Ishikawa (cell line): ENCODE data around the gene THAP4.

Experiments
- CEBPB ChIP-seq: IDR thresholded peaks from 2 replicates; pipeline ENCODE4 v1.6.1; 2012
- CREB1 ChIP-seq: IDR thresholded peaks from 2 replicates; pipeline ENCODE4 v1.6.1; 2012; ENCODE audit warnings: low read depth
- EGR1 ChIP-seq: IDR thresholded peaks from 2 replicates; pipeline ENCODE4 v1.6.1; 2012
- EP300 ChIP-seq: IDR thresholded peaks from 2 replicates; pipeline ENCODE4 v1.6.1; 2012; ENCODE audit warnings: borderline replicate concordance
- FOXM1 ChIP-seq: IDR thresholded peaks from 2 replicates; pipeline ENCODE4 v1.6.1; 2012; ENCODE audit warnings: low read depth, borderline replicate concordance
- NFIC ChIP-seq: IDR thresholded peaks from 2 replicates; pipeline ENCODE4 v1.6.1; 2012
- RAD21 ChIP-seq: IDR thresholded peaks from 2 replicates; pipeline ENCODE4 v1.6.1; 2012; ENCODE audit warnings: low read depth
- TAF1 ChIP-seq: IDR thresholded peaks from 2 replicates; pipeline ENCODE4 v1.6.1; 2012; ENCODE audit warnings: low read depth, mild to moderate bottlenecking
- TCF12 ChIP-seq: IDR thresholded peaks from 2 replicates; pipeline ENCODE4 v1.6.1; 2012; ENCODE audit warnings: low read depth
- TEAD4 ChIP-seq: IDR thresholded peaks from 2 replicates; pipeline ENCODE4 v1.6.1; 2012
- YY1 ChIP-seq: IDR thresholded peaks from 2 replicates; pipeline ENCODE4 v1.6.1; 2012; ENCODE audit warnings: low read depth
- ZBTB7A ChIP-seq: IDR thresholded peaks from 2 replicates; pipeline ENCODE4 v1.6.1; 2012; ENCODE audit warnings: low read depth
- TF ChIP-seq, protein P1 (sequence below): IDR thresholded peaks from 2 replicates; pipeline ENCODE4 v1.6.1; 2012
- TF ChIP-seq, protein P2 (sequence below): IDR thresholded peaks from 2 replicates; pipeline ENCODE4 v1.6.1; 2012; ENCODE audit warnings: low read depth, mild to moderate bottlenecking
- TF ChIP-seq, protein P3 (sequence below): IDR thresholded peaks from 2 replicates; pipeline ENCODE4 v1.6.1; 2012

Gene THAP4

DNA sequence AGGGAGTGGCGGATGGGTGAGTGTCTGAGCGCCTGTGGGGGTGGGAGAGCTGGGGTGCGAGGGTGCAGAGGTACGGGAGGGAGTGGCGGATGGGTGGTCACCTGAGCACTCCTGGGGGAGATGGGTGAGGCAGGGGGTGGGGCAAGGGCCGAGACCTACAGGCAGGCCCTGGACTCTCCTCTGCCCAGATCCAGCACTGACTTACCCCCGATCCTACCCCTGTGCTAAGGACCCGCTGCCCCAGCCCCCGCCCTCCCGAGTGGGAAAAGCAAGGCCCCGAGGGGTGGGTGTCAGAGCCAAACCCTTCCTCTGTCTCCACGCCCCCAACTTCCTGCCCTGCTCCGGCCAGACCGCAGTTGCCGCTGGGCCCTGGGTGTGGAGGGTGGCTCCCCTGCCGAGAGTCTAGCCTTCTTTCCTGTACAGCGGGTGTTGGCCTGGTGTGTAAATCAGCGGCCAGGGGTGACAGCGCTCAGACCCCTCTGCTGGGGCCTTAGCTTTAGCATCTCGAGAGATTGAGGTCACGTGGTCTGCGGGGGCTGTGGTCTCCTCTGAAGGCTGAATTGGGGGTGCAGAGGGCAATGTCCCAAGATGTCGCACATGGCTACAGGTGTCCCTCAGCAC lies 65.9 kb downstream of the THAP4 start:
- no peak for TF ChIP-seq NFIC
- no peak for TF ChIP-seq TCF12
- no peak for TF ChIP-seq RAD21
- no peak for TF ChIP-seq FOXM1
- TF ChIP-seq, protein P1, sequence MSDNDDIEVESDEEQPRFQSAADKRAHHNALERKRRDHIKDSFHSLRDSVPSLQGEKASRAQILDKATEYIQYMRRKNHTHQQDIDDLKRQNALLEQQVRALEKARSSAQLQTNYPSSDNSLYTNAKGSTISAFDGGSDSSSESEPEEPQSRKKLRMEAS, result no peak
- TF ChIP-seq, protein P2, sequence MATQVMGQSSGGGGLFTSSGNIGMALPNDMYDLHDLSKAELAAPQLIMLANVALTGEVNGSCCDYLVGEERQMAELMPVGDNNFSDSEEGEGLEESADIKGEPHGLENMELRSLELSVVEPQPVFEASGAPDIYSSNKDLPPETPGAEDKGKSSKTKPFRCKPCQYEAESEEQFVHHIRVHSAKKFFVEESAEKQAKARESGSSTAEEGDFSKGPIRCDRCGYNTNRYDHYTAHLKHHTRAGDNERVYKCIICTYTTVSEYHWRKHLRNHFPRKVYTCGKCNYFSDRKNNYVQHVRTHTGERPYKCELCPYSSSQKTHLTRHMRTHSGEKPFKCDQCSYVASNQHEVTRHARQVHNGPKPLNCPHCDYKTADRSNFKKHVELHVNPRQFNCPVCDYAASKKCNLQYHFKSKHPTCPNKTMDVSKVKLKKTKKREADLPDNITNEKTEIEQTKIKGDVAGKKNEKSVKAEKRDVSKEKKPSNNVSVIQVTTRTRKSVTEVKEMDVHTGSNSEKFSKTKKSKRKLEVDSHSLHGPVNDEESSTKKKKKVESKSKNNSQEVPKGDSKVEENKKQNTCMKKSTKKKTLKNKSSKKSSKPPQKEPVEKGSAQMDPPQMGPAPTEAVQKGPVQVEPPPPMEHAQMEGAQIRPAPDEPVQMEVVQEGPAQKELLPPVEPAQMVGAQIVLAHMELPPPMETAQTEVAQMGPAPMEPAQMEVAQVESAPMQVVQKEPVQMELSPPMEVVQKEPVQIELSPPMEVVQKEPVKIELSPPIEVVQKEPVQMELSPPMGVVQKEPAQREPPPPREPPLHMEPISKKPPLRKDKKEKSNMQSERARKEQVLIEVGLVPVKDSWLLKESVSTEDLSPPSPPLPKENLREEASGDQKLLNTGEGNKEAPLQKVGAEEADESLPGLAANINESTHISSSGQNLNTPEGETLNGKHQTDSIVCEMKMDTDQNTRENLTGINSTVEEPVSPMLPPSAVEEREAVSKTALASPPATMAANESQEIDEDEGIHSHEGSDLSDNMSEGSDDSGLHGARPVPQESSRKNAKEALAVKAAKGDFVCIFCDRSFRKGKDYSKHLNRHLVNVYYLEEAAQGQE, result no peak
- TF ChIP-seq, protein P3, sequence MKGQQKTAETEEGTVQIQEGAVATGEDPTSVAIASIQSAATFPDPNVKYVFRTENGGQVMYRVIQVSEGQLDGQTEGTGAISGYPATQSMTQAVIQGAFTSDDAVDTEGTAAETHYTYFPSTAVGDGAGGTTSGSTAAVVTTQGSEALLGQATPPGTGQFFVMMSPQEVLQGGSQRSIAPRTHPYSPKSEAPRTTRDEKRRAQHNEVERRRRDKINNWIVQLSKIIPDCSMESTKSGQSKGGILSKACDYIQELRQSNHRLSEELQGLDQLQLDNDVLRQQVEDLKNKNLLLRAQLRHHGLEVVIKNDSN, result no peak
- no peak for TF ChIP-seq EP300
- TF ChIP-seq YY1, result no peak
- TF ChIP-seq EGR1, result no peak
- no peak for TF ChIP-seq TEAD4
- no peak for TF ChIP-seq CREB1
- no peak for TF ChIP-seq TAF1
- no peak for TF ChIP-seq ZBTB7A
- TF ChIP-seq CEBPB, result no peak

DNA sequence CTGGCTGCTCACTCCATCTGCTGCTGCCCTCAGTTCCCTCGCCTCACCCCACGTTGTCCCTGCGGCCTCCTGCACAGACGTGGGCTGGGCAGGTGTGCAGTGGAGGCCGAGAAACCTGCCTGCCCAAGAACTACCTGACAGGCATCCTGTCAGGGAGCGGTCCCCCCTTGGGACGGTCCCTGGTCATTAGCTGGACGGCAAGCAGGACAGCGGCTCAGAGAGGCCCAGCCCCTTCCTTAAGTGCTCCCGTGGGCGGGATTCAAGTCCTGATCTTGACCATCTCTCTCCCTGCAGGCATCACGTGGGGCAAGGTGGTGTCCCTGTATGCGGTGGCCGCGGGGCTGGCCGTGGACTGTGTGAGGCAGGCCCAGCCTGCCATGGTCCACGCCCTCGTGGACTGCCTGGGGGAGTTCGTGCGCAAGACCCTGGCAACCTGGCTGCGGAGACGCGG lies 67.1 kb downstream of the THAP4 start:
- TF ChIP-seq TCF12, result no peak

DNA sequence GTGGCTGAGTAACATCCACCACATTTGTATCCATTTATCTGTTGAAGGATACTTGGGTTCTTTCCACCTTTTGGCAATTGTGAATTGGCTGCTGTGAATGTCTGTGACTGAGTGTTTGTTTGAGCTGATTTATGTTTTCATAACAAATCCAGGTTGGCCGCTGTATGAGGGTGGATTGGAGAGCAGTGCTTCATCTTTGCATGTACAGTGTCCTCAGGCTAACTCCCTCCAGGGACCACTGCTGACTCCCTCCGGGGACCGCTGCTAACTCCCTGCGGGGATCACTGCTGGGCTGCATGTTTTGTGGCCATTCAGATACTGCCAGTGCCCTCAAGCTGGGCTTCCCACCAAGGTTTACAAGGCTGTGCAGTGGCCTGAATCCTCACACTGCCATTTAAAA lies 68.2 kb downstream of the THAP4 start:
- TF ChIP-seq FOXM1 (no peak), TAF1 (no peak), EP300 (no peak), YY1 (no peak), RAD21 (no peak), TEAD4 (no peak), TCF12 (no peak)
- TF ChIP-seq, protein P2, result no peak
- TF ChIP-seq, protein P3, result no peak
- TF ChIP-seq, protein P1, result no peak

DNA sequence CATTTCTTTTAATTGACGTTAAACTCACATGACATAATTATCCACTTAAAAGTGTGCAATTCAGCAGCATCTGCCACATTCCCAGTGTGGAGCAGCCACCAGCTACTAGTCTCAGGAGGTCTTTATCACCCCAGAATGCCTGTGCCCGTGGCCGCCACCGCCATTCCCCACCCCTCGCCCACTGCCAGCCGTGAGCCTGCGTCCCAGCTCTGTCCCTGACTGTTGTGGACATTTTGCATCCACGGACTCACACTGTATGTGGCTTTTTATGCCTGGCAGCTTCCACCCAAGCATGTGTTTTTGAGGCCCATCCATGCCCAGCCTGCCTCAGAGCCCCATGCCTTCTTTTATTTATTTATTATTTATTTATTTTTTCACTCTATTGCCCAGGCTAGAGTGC lies 69.2 kb downstream of the THAP4 start:
- no peak for TF ChIP-seq EGR1
- TF ChIP-seq TAF1, result no peak
- TF ChIP-seq TCF12, result no peak
- TF ChIP-seq, protein P1, result no peak
- no peak for TF ChIP-seq EP300
- no peak for TF ChIP-seq CREB1
- TF ChIP-seq TEAD4, result no peak
- no peak for TF ChIP-seq FOXM1
- no peak for TF ChIP-seq RAD21
- TF ChIP-seq, protein P2, result no peak
- TF ChIP-seq YY1, result no peak
